ENCODE results near the gene ROBO3.
A peak's percentile ranks its signal among the peaks of the same experiment; 100 is the strongest.

ROBO3 gene

DNA sequence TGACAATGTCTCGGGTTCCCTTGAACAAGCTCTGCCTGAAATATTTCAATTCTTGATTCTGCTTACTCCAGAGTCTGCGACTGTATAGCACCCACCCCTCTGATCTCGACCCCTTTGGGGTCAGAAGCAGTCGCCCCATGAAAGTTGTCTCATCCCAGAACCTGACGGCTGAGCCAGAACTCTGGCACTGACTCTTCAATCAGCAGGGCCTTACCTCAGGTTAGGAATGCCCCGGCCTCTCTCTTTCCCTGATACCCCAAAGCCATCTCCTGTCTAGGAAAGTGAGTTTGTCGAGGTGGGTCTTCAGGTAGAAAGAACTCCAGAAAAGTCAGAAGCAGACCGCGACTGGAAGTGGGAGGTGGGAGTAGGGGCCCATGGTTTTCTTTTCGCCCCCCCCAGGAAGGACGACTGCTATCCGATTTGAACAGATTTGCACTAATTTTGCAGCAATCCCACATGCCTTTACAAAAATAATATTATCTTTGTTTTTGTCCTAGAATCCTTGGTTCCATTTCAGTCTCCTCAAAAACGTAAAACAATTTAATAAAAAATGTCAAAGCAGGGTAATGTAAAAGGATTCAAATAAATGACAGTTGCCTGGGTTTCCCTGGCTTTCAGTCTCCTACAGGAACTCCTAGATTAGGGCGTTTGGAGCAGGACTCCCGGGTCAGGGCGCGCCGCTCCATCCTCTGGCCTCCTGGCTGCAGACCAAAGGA lies 898 bp upstream of the ROBO3 start:
- H3K4me3 ChIP-seq (ENCODE audit: low read length): no peak overlapping the region
- TF ChIP-seq, protein P1, sequence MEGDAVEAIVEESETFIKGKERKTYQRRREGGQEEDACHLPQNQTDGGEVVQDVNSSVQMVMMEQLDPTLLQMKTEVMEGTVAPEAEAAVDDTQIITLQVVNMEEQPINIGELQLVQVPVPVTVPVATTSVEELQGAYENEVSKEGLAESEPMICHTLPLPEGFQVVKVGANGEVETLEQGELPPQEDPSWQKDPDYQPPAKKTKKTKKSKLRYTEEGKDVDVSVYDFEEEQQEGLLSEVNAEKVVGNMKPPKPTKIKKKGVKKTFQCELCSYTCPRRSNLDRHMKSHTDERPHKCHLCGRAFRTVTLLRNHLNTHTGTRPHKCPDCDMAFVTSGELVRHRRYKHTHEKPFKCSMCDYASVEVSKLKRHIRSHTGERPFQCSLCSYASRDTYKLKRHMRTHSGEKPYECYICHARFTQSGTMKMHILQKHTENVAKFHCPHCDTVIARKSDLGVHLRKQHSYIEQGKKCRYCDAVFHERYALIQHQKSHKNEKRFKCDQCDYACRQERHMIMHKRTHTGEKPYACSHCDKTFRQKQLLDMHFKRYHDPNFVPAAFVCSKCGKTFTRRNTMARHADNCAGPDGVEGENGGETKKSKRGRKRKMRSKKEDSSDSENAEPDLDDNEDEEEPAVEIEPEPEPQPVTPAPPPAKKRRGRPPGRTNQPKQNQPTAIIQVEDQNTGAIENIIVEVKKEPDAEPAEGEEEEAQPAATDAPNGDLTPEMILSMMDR (conservative IDR thresholded peaks at IDR 0.05; ENCODE audit: low read length): no peak
- DNase-seq (ENCODE audit: low read depth): no peak

DNA sequence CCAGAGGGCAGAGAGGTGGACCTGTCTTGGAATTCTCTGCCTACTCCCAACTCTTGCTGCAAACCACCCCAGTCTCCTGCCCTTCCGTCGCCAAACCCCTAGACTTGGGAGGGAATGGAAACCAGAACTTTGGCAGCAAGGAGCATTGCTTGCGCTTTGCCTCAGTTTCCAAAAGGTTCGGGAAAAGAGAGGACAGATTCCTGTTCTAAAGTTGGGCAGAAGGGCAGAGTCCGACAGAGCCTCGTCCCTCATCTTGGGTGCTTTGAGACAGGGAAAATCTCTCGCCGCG lies 396 bp upstream of the ROBO3 start:
- DNase-seq (ENCODE audit: low read depth): no peak
- TF ChIP-seq, protein P1 (conservative IDR thresholded peaks at IDR 0.05; ENCODE audit: low read length): no peak
- no peak overlapping the region for H3K4me3 ChIP-seq (ENCODE audit: low read length)

DNA sequence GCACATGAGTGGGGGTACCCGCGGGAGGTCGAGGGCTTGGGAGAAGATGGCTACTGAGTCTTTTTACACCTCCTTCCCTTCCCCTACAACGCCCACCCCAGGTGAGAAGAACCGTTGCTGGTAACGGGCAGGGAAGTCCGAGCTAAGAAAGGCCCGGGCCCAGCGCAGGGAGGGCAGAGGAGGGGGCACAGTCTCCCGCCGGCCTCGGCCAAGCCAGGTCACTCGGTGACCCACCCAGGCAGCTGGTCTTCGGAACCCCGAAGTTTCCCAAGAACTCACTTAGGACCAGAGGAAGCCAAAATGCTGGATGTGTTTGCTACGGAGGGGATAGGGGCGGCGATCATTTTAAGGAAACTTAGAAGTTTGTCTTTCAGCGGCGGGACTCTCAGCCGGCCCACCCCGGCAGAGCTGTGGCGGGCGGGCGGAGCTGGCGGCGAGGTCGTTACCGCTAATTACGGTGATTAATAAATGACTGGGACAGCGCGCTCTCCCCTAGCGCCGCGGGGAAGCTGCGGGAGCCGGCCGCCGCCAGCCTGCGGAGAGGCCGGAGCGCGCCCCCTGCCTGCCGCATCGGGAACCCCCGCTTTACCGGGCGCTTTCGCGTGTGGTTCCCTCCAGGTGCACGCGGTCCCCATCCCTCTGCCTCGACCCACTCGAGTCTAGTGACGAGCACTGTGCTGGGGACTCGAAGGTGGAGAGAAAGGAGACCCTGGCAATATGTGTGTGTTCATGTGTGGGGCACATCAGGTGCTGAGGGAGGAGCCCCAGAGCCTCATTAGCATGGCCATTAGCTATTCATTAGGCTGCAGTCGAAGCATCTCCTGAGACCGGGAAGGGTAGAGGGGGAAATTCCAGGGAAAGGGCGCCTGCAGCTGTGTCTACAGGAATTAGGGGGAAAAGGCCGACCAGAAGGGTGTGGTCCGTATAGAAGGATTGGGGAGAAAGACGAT lies 945 bp downstream of the ROBO3 start:
- peak overlapping the region; percentile 24; the same call in 1 of the 2 replicates for H3K4me3 ChIP-seq (ENCODE audit: low read length)
- DNase-seq (ENCODE audit: low read depth): peak; percentile 18
- TF ChIP-seq, protein P1 (conservative IDR thresholded peaks at IDR 0.05; ENCODE audit: low read length): peak; percentile 50

DNA sequence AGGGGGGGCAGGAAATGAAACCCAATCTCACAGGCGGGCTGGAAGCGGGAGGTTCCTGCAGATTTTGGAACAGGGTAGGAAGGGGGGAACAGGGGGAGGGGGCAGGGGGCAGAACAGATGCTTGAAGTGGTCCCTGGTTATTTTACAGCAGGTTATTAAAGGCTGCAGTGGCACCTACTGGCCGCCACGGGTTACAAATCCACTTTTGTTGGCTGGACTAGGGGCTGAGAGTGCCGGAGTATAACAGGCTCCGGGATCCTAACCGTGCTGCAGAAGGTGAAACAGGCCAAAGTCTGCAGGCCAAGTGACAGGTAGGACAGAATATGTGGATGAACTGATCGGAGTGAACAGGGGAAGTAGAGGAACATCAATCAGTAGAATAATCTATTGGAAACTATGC lies 2.5 kb downstream of the ROBO3 start:
- no peak overlapping the region for H3K4me3 ChIP-seq (ENCODE audit: low read length)
- peak; percentile 16 for DNase-seq (ENCODE audit: low read depth)
- TF ChIP-seq, protein P1 (conservative IDR thresholded peaks at IDR 0.05; ENCODE audit: low read length): peak; percentile 58

DNA sequence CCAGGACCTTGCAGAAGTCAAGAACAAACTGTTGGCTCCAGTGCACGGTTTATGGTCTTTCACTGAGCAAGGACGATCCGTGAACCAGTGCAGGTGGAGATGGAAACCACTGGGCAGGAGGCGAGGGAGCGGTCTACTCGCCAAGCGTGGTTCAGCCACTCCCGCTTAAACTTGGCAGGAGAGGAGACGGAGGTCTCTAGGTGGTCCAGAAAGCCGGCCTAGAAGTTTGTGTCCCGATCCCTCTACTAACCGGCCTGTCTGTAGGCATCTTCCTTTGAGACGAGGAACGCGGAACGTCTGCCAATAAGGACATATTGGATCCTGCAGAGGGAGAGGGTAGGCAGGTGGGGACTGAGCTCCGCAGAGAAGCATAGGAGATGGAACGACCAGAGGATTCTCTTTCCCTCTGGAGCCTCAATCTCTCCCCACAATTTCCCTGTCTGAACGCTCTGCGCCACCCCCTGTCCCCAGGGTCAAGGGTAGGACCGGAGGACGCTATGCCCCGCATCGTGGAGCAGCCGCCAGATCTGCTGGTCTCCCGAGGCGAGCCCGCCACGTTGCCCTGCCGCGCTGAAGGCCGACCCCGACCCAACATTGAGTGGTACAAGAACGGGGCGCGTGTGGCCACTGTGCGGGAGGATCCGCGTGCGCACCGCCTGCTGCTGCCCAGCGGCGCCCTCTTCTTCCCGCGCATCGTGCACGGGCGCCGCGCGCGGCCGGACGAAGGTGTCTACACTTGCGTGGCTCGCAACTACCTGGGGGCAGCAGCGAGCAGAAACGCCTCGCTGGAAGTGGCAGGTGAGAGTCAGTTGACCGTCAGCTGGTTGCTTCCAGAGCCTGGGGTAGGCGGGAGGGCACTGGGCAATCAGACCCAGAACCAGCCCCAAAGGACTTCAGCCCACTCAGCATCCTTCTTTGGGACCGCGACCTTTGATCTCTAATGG lies 3.4 kb downstream of the ROBO3 start:
- TF ChIP-seq, protein P1 (conservative IDR thresholded peaks at IDR 0.05; ENCODE audit: low read length): no peak
- H3K4me3 ChIP-seq (ENCODE audit: low read length): no peak overlapping the region
- DNase-seq (ENCODE audit: low read depth): no peak

DNA sequence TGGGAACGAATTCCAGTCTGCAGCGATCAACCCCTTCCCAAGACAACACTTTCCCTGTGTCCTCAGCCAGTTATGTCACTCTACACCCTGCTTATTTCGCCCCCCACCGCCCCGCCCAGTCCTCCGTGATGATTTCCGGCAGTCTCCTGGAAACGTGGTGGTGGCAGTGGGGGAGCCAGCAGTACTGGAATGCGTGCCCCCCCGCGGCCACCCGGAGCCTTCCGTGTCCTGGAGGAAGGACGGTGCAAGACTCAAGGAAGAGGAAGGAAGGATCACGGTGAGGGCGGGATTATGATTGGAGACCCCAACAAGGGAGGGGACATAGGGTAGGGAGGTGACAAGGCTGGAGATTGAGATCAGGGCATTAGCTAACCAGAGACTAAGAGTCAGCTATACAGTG lies 4.1 kb downstream of the ROBO3 start:
- no peak overlapping the region for H3K4me3 ChIP-seq (ENCODE audit: low read length)
- TF ChIP-seq, protein P1 (conservative IDR thresholded peaks at IDR 0.05; ENCODE audit: low read length): no peak
- no peak for DNase-seq (ENCODE audit: low read depth)
